Gastroesophageal sphincter (tissue), 4 donors: ENCODE measurements around the gene VSIG10. TPM values are rescaled to one million over a fixed set of nuclear protein-coding genes. Genes with fewer than 3 reads are reported as not detected.

Experiments used
- ATAC-seq: fragments of 150-250 bp; one replicate; pipeline ENCODE4 v1.9.1; 2016; ENCODE audit warnings: mild to moderate bottlenecking, moderate library complexity
- H3K27ac ChIP-seq, 4 donors: fragments of 200-600 bp; sonication (generic) in 3 of 4; 1 replicate in 3 of 4; 2 replicates in 1 of 4; pipeline ENCODE4 v1.5.1; 2016 to 2019
- H3K27me3 ChIP-seq: fragments of 200-600 bp; sonication (generic); one replicate; pipeline ENCODE4 v1.5.1; 2019
- H3K36me3 ChIP-seq, 2 donors: fragments of 200-600 bp; sonication (generic); one replicate each; pipeline ENCODE4 v1.5.1; 2019; ENCODE audit warnings: control low read depth in 1 of 2
- H3K4me1 ChIP-seq, 3 donors: fragments of 200-600 bp; sonication (generic); 1 replicate in 2 of 3; 2 replicates in 1 of 3; pipeline ENCODE4 v1.5.1; 2016 to 2019; ENCODE audit warnings: control low read depth in 2 of 3
- H3K4me3 ChIP-seq, 2 donors: fragments of 200-600 bp; sonication (generic); one replicate each; pipeline ENCODE4 v1.5.1; 2019; ENCODE audit warnings: mild to moderate bottlenecking in 1 of 2, moderate library complexity in 1 of 2
- H3K9me3 ChIP-seq, 3 donors: fragments of 200-600 bp; sonication (generic); one replicate each; pipeline ENCODE4 v1.5.1; 2017 to 2019; ENCODE audit warnings: control low read depth in 2 of 3
- EP300 ChIP-seq: sonication (generic); formaldehyde crosslinking; IDR thresholded peaks from one replicate; pipeline ENCODE4 v1.6.1; 2017; ENCODE audit warnings: antibody characterized with exemption, mild to moderate bottlenecking
- POLR2A ChIP-seq, 2 donors: fragments of 450-650 bp; IDR thresholded peaks; one replicate each; pipeline ENCODE4 v1.6.1; 2017; ENCODE audit warnings: antibody characterized with exemption in 2 of 2, mild to moderate bottlenecking in 2 of 2, moderate library complexity in 1 of 2
- POLR2AphosphoS5 ChIP-seq: sonication (generic); formaldehyde crosslinking; IDR thresholded peaks from one replicate; pipeline ENCODE4 v1.6.1; 2017; ENCODE audit warnings: antibody characterized with exemption
- WGBS, 2 donors: methylation state at CpG; one replicate each; pipeline ENCODE4 v1.1.5; 2018; ENCODE audit warnings: low coverage in 1 of 2; 5-methylcytosine and 5-hydroxymethylcytosine counted together
- small RNA-seq, 4 donors: library from RNA; depleted of rRNA; stranded (forward); fragments of <200 nt; gene quantifications; one replicate each; pipeline ENCODE3, GENCODE V24; 2016
- total RNA-seq, 4 donors: library from RNA; depleted of rRNA; stranded (reverse); fragments of >200 nt; gene quantifications; one replicate each; pipeline ENCODE4 v1.1.0, GENCODE V29; 2016
- TF ChIP-seq, protein P1 (sequence below), 4 experiments: fragments of 200-600 bp in 2 of 4; fragments of 450-650 bp in 2 of 4; sonication (generic) in 1 of 4; IDR thresholded peaks; one replicate each; pipeline ENCODE4 v1.5.1; 2017 to 2019; ENCODE audit warnings: antibody characterized with exemption in 4 of 4, mild to moderate bottlenecking in 2 of 4, moderate library complexity in 2 of 4

Gene VSIG10
- total RNA-seq, 4 donors from 2014 or later, result 14.7 to 24.6 (median 17.6) TPM

DNA sequence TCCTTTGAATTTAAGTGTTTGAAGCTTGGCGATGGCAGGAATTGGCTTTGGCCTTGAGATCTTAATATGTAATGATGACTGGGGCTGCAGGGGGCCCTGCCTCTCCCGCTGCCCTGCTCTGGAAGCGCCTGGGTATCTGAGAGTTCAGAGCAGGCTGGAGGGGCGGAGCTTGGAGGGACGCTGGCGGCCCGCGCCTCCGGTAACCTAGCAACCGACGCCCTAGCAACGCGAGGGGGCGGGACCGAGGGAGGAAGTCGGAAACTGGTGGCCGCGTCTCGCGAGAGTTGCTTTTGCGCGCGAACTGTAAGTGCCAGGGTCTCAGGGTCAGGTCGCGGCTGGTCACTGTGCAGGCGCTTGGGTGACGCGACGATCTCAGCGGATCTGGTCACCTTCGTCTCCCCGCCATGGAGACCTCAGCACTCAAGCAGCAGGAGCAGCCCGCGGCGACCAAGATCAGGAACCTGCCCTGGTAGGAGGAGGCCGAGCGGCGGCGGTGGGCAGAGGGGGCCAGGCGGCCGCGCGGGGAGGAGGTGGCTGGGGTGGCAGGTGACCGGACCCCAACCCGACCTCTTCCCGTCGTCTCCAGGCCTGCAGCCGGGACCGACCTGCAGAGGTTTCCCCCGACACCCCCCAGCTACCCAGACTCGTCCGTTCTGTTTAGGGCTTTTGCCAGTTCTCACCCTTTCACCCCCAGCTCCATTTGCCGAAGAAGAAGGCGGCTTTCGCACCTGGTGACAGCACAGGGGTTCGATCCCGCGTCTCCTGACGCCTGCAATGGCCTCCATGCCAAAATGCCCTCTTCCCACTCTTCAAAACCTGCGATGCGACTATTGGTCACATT lies 87.2 kb downstream of the VSIG10 start, which contains the start of gene RFC5:
RFC5 (plus strand) TSS at position 280 of the 841 bp plus-strand sequence; CDS start at position 405, 125 bp downstream.
- Histone ChIP-seq H3K9me3 (no peaks in the 10 kb centered on the region), H3K27ac (peak within 1 kb of the TSS in 3 of 4 donors; percentile 48 to 72 (median 64)), H3K4me1 (peaks cover 0 to 24% (median 6%) of the 10 kb centered on the region in 3 donors), H3K4me3 (peak within 1 kb of the TSS; percentile 82 to 96), H3K36me3 (peaks cover 0 to 30% of the 10 kb centered on the region in 2 donors), H3K27me3 (no peaks in the 10 kb centered on the region)
- TF ChIP-seq, protein P1, sequence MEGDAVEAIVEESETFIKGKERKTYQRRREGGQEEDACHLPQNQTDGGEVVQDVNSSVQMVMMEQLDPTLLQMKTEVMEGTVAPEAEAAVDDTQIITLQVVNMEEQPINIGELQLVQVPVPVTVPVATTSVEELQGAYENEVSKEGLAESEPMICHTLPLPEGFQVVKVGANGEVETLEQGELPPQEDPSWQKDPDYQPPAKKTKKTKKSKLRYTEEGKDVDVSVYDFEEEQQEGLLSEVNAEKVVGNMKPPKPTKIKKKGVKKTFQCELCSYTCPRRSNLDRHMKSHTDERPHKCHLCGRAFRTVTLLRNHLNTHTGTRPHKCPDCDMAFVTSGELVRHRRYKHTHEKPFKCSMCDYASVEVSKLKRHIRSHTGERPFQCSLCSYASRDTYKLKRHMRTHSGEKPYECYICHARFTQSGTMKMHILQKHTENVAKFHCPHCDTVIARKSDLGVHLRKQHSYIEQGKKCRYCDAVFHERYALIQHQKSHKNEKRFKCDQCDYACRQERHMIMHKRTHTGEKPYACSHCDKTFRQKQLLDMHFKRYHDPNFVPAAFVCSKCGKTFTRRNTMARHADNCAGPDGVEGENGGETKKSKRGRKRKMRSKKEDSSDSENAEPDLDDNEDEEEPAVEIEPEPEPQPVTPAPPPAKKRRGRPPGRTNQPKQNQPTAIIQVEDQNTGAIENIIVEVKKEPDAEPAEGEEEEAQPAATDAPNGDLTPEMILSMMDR (IDR thresholded peaks at IDR 0.05), result no peak
- no peak for TF ChIP-seq POLR2A (IDR thresholded peaks at IDR 0.05)
- TF ChIP-seq EP300, result no peak
- no peak for TF ChIP-seq POLR2AphosphoS5
- peak; percentile 99 for ATAC-seq
- WGBS, 2 donors, result 0 to 10% methylated on average over 2 of the region's 61 CpGs

- 23 to 27% methylated on average over 5 to 9 of the region's 9 CpGs for WGBS, 2 donors
These were observed 87.9 kb downstream of the VSIG10 start for GRCh38 chr12:118015944-118016343.

DNA sequence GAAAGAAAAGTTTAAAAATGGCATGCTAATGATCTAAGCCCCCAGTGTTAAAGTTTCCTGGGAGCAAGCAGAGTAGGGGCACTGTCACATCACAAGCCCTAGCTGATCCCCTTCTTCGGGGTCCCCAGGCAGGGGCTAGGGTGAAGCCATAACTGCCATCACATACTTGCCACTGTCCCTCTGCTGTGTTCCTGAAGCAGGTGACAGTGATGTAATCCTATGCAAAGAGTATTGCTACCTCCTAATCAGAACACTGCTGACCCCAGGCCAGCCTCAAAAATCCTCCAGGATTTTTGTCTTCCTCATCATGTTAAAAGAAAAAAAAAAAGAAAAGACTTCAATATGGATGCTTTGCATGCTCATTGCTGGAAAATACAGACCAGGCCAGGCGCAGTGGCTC lies 88.5 kb downstream of the VSIG10 start:
- H3K4me1 ChIP-seq, result peaks cover 0 to 24% (median 6%) of the 10 kb centered on the region in 3 donors
- H3K27me3 ChIP-seq, result no peaks in the 10 kb centered on the region
- ATAC-seq, result no peak
- TF ChIP-seq, protein P1 (IDR thresholded peaks at IDR 0.05), result no peak
- TF ChIP-seq EP300 (no peak), POLR2A (IDR thresholded peaks at IDR 0.05) (no peak), POLR2AphosphoS5 (no peak)
- H3K27ac ChIP-seq, result no peak overlapping the region
- WGBS, 2 donors, result 86 to 94% methylated on average over 1 to 2 of the region's 2 CpGs
- H3K36me3 ChIP-seq, result peaks cover 0 to 17% of the 10 kb centered on the region in 2 donors
- H3K9me3 ChIP-seq, result no peaks in the 10 kb centered on the region
- no peak overlapping the region for H3K4me3 ChIP-seq

More at GRCh38 chr12:118015944-118016343, 87.9 kb downstream of the VSIG10 start:
- Histone ChIP-seq H3K9me3 (no peaks in the 10 kb centered on the region), H3K36me3 (peaks cover 0 to 23% of the 10 kb centered on the region in 2 donors), H3K27me3 (no peaks in the 10 kb centered on the region), H3K4me3 (peak overlapping the region; percentile 82 to 96), H3K4me1 (peaks cover 0 to 24% (median 6%) of the 10 kb centered on the region in 3 donors), H3K27ac (no peak overlapping the region)
- no peak for ATAC-seq
- TF ChIP-seq EP300 (no peak), POLR2A (IDR thresholded peaks at IDR 0.05) (no peak), POLR2AphosphoS5 (no peak)
- TF ChIP-seq, protein P1 (IDR thresholded peaks at IDR 0.05), result no peak

Small RNA genes lying within 50 kb of the gene (small RNA-seq; reads per million reads assigned to genes)
- gene AC131159.1, result 0 reads per million in 4 donors

Other genes starting within 250 kb of the VSIG10 start
- gene KSR2, start 135.0 kb downstream of the VSIG10 start, total RNA-seq, result under 1 TPM in 3 of 4 donors, not detected in 1; under 0.01 to 0.08 (median under 0.01) TPM
- gene RFC5, start 87.3 kb downstream of the VSIG10 start, total RNA-seq, result 10 to 100 TPM in 2 of 4 donors, 1 to 10 TPM in 2; 7.3 to 13.5 (median 9.0) TPM
- gene WSB2, start 42.8 kb downstream of the VSIG10 start, total RNA-seq, result 10 to 100 TPM; 73.0 to 85.9 (median 81.5) TPM
- gene PEBP1, start 32.1 kb upstream of the VSIG10 start, total RNA-seq, result 100 to 1,000 TPM; 294 to 370 (median 337) TPM